Astrocyte (in vitro differentiated cells and primary cell): ENCODE measurements around the gene UBA3. TPM values are rescaled to one million over a fixed set of nuclear protein-coding genes. Genes with fewer than 3 reads are reported as not detected.

Experiments
- DNase-seq: peaks from one replicate; pipeline ENCODE4 v3.0.0-alpha.2; 2010; ENCODE audit warnings: low read depth
- FAIRE-seq: peaks from 2 replicates; lab custom pipeline; 2011; peaks lifted over from hg19 to GRCh38; lab: Jason Lieb, UNC
- H2AFZ ChIP-seq: 2 replicates; pipeline ENCODE4 v1.6.0; 2012; ENCODE audit warnings: low read depth, low read length, inconsistent platforms
- H3K27ac ChIP-seq: 2 replicates; pipeline ENCODE4 v1.5.1; 2011; ENCODE audit warnings: low read depth, low read length, inconsistent platforms
- H3K27me3 ChIP-seq: 2 replicates; pipeline ENCODE4 v1.6.0; 2011; ENCODE audit warnings: low read length, inconsistent platforms; ENCODE audit not compliant: insufficient read depth
- H3K36me3 ChIP-seq: 2 replicates; pipeline ENCODE4 v1.5.1; 2011; ENCODE audit warnings: low read length, inconsistent platforms; ENCODE audit not compliant: insufficient read depth
- H3K4me1 ChIP-seq: 2 replicates; pipeline ENCODE4 v1.5.1; 2011; ENCODE audit warnings: low read length, inconsistent platforms; ENCODE audit not compliant: insufficient read depth
- H3K4me2 ChIP-seq: 2 replicates; pipeline ENCODE4 v1.6.0; 2012; ENCODE audit warnings: low read length, inconsistent platforms
- H3K4me3 ChIP-seq: 2 replicates; pipeline ENCODE4 v1.5.1; 2011; ENCODE audit warnings: low read depth, mild to moderate bottlenecking, low read length, inconsistent platforms; ENCODE audit not compliant: insufficient read depth
- H3K79me2 ChIP-seq: 2 replicates; pipeline ENCODE4 v1.6.0; 2012; ENCODE audit warnings: mild to moderate bottlenecking, low read length, inconsistent platforms; ENCODE audit not compliant: insufficient read depth
- H3K9ac ChIP-seq: 2 replicates; pipeline ENCODE4 v1.6.0; 2012; ENCODE audit warnings: mild to moderate bottlenecking, low read length, inconsistent platforms
- H3K9me3 ChIP-seq: 2 replicates; pipeline ENCODE4 v1.5.1; 2012; ENCODE audit warnings: low read depth, mild to moderate bottlenecking, low read length, inconsistent platforms; ENCODE audit not compliant: insufficient read depth
- H4K20me1 ChIP-seq: 2 replicates; pipeline ENCODE4 v1.6.0; 2012; ENCODE audit warnings: low read length, inconsistent platforms; ENCODE audit not compliant: insufficient read depth
- H3K27ac Mint-ChIP-seq: one replicate; pipeline ENCODE4 v1.8.0; 2021; ENCODE audit warnings: mild to moderate bottlenecking, mixed read lengths; ENCODE audit not compliant: unreplicated experiment
- H3K27me3 Mint-ChIP-seq: one replicate; pipeline ENCODE4 v1.8.0; 2021; ENCODE audit warnings: low read depth, mixed read lengths; ENCODE audit not compliant: unreplicated experiment
- H3K36me3 Mint-ChIP-seq: one replicate; pipeline ENCODE4 v1.8.0; 2021; ENCODE audit warnings: low read depth, mixed read lengths; ENCODE audit not compliant: unreplicated experiment
- H3K4me1 Mint-ChIP-seq: one replicate; pipeline ENCODE4 v1.8.0; 2021; ENCODE audit warnings: low read depth, mixed read lengths; ENCODE audit not compliant: unreplicated experiment
- H3K4me3 Mint-ChIP-seq: one replicate; pipeline ENCODE4 v1.8.0; 2021; ENCODE audit warnings: mild to moderate bottlenecking, moderate library complexity, mixed read lengths; ENCODE audit not compliant: unreplicated experiment
- H3K9me3 Mint-ChIP-seq: one replicate; pipeline ENCODE4 v1.8.0; 2021; ENCODE audit warnings: mild to moderate bottlenecking, mixed read lengths; ENCODE audit not compliant: unreplicated experiment
- EZH2 ChIP-seq: IDR thresholded peaks from 2 replicates; pipeline ENCODE4 v1.6.1; 2012; ENCODE audit warnings: mild to moderate bottlenecking, low read length, inconsistent platforms; ENCODE audit not compliant: insufficient read depth
- total RNA-seq: library from RNA; stranded (reverse); gene quantifications from 2 replicates; pipeline ENCODE4 v1.2.1, GENCODE V29; 2021
- TF ChIP-seq, protein P1 (sequence below): IDR thresholded peaks from 2 replicates; pipeline ENCODE4 v1.5.1; 2011; ENCODE audit warnings: low read depth, mild to moderate bottlenecking, inconsistent platforms, low read length, moderate library complexity; ENCODE audit not compliant: insufficient read depth

The UBA3 gene
- total RNA-seq, 1 donor from 2014 or later = 79.2 TPM

DNA sequence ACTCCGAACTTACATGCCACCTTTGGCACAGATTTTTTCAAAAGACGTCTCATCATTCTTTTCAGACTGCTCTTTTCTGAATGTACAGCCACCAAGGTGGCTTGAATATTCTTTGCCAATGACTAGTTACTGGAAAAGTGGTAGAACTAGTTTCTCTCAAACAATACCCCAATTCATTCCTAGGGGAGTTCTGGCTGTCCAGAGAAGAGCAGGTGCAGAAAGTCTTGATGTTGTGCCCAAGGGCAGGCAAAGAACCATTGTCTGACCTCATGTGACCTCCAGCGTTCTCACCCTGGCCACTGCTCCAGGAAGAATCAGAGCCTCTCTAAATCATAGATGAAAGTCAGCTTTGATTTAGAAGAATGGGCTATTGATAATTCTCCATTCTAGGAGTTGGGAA lies 36.7 kb upstream of the UBA3 start:
- DNase-seq (no peak), FAIRE-seq (no peak)
- no peak overlapping the region for H3K4me2 ChIP-seq

DNA sequence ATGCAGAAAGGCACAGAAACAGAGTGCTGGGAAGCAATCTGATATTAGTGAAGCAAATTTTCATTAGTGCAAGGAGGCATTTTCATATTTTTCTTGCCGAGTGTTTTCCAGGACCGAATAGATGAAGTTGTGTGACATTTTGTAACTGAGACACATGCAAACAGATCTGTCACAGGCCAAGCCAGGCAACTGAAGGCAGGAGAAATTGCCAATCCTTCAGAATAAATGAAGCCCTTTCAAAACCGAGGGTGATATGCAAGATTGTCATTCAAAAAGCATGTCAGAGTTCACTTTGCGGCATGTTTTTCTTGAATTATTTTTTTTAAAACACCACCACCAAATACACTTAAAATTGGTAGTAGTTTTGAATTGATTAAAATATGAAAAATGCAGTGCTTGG lies 36.0 kb upstream of the UBA3 start:
- no peaks in the 10 kb centered on the region for H3K9me3 ChIP-seq
- no peak overlapping the region for H3K27ac Mint-ChIP-seq
- no peak overlapping the region for H3K9ac ChIP-seq
- H3K4me1 Mint-ChIP-seq = no peaks in the 10 kb centered on the region
- no peaks in the 10 kb centered on the region for H3K27me3 ChIP-seq
- H3K36me3 Mint-ChIP-seq = no peaks in the 10 kb centered on the region
- H3K4me2 ChIP-seq = no peak overlapping the region
- no peak for DNase-seq
- H3K4me3 ChIP-seq = no peak overlapping the region
- no peaks in the 10 kb centered on the region for H3K9me3 Mint-ChIP-seq
- no peaks in the 10 kb centered on the region for H4K20me1 ChIP-seq
- no peaks in the 10 kb centered on the region for H3K36me3 ChIP-seq
- H3K27me3 Mint-ChIP-seq = no peaks in the 10 kb centered on the region
- TF ChIP-seq, protein P1, sequence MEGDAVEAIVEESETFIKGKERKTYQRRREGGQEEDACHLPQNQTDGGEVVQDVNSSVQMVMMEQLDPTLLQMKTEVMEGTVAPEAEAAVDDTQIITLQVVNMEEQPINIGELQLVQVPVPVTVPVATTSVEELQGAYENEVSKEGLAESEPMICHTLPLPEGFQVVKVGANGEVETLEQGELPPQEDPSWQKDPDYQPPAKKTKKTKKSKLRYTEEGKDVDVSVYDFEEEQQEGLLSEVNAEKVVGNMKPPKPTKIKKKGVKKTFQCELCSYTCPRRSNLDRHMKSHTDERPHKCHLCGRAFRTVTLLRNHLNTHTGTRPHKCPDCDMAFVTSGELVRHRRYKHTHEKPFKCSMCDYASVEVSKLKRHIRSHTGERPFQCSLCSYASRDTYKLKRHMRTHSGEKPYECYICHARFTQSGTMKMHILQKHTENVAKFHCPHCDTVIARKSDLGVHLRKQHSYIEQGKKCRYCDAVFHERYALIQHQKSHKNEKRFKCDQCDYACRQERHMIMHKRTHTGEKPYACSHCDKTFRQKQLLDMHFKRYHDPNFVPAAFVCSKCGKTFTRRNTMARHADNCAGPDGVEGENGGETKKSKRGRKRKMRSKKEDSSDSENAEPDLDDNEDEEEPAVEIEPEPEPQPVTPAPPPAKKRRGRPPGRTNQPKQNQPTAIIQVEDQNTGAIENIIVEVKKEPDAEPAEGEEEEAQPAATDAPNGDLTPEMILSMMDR = no peak
- TF ChIP-seq EZH2 = no peak
- H3K4me3 Mint-ChIP-seq = no peak overlapping the region
- peaks cover 3% of the 10 kb centered on the region for H3K4me1 ChIP-seq
- H3K27ac ChIP-seq = no peak overlapping the region
- no peaks in the 10 kb centered on the region for H3K79me2 ChIP-seq
- no peak overlapping the region for H2AFZ ChIP-seq
- no peak for FAIRE-seq

More for the DNA sequence above, 36.7 kb upstream of the UBA3 start:
- Histone ChIP-seq H3K4me3 (no peak overlapping the region), H3K36me3 (no peaks in the 10 kb centered on the region), H3K27me3 (no peaks in the 10 kb centered on the region), H4K20me1 (no peaks in the 10 kb centered on the region), H3K9ac (no peak overlapping the region), H2AFZ (no peak overlapping the region), H3K27ac (no peak overlapping the region), H3K9me3 (no peaks in the 10 kb centered on the region), H3K4me1 (peaks cover 3% of the 10 kb centered on the region), H3K79me2 (no peaks in the 10 kb centered on the region)
- no peak overlapping the region for H3K27ac Mint-ChIP-seq
- no peak for TF ChIP-seq EZH2
- TF ChIP-seq, protein P1 = no peak
- no peak overlapping the region for H3K4me3 Mint-ChIP-seq
- H3K9me3 Mint-ChIP-seq = no peaks in the 10 kb centered on the region
- H3K36me3 Mint-ChIP-seq = no peaks in the 10 kb centered on the region
- H3K27me3 Mint-ChIP-seq = no peaks in the 10 kb centered on the region
- no peaks in the 10 kb centered on the region for H3K4me1 Mint-ChIP-seq

DNA sequence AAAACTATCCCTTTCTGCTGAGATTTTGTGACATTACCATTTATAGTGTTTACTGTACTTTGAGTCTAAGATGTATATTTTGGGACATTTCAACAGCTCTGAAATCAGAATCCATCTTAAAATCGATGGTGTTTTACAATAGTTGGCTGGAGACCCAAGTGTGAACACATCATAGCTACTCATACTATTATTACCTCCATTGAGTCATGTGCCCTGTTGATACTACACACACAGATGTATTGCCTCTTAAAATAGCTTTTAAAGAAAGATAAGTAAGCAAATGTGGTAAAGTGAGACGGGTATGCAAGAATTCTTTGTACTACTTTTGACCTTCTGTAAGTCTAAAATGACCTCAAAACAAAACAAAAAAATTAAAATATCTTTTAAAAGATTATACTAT lies 35.6 kb upstream of the UBA3 start:
- TF ChIP-seq EZH2 = no peak
- TF ChIP-seq, protein P1 = no peak
- Histone ChIP-seq H3K27ac (no peak overlapping the region), H3K9ac (no peak overlapping the region), H3K36me3 (no peaks in the 10 kb centered on the region), H3K4me2 (peak overlapping the region; percentile 30), H2AFZ (no peak overlapping the region), H3K79me2 (no peaks in the 10 kb centered on the region), H3K9me3 (no peaks in the 10 kb centered on the region), H4K20me1 (no peaks in the 10 kb centered on the region), H3K4me3 (no peak overlapping the region), H3K4me1 (peaks cover 3% of the 10 kb centered on the region), H3K27me3 (no peaks in the 10 kb centered on the region)
- FAIRE-seq (no peak), DNase-seq (peak; percentile 38)
- Mint-ChIP-seq H3K27me3 (no peaks in the 10 kb centered on the region), H3K27ac (no peak overlapping the region), H3K9me3 (no peaks in the 10 kb centered on the region), H3K36me3 (no peaks in the 10 kb centered on the region), H3K4me1 (no peaks in the 10 kb centered on the region), H3K4me3 (no peak overlapping the region)
